GM18498 (cell line): Measurements from ENCODE around the gene CFI.

ENCODE experiments used
- ATAC-seq: cut with Tn5 transposase; IDR thresholded peaks from one replicate; pipeline ENCODE4 v1.9.1; 2021; ENCODE audit warnings: mild to moderate bottlenecking, moderate library complexity; ENCODE audit not compliant: unreplicated experiment

The CFI gene

GRCh38 chr4:109691411-109691920, 110.3 kb downstream of the CFI start:
- ATAC-seq, result no peak
